HG02870 (cell line): ENCODE data around the gene PABPC1L.

Source experiments
- ATAC-seq: cut with Tn5 transposase; IDR thresholded peaks from one replicate; pipeline ENCODE4 v1.9.1; 2021; ENCODE audit warnings: mild to moderate bottlenecking, moderate library complexity; ENCODE audit not compliant: unreplicated experiment

The PABPC1L gene

DNA sequence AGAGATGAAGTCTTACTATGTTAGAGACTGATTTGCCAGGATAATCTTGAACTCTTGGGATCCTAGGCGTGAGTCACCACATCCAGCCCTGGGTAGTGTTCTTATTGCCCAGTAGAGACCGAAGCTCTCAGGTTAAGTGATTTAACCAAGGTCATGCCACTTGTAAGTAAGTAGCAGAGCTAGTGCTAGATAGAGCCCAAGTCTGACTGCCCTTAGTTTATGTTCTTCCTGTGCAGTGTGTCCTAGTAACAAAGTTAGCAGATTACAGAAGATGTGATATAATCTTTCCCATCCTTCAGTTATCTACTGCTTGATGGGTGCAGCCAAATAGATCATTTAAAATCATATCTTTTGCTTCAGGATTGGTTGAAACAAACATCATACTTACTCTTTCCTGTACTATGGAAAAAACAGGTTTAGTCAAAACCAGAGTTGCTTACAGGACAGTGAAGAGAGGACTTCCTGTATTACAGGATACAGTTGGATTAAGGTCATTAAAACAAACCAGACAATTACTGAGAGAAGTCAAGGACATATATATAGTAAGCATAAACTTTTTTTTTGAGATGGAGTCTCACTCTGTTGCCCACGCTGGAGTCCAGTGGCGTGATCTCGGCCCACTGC lies 9.5 kb upstream of the PABPC1L start:
- ATAC-seq: no peak

DNA sequence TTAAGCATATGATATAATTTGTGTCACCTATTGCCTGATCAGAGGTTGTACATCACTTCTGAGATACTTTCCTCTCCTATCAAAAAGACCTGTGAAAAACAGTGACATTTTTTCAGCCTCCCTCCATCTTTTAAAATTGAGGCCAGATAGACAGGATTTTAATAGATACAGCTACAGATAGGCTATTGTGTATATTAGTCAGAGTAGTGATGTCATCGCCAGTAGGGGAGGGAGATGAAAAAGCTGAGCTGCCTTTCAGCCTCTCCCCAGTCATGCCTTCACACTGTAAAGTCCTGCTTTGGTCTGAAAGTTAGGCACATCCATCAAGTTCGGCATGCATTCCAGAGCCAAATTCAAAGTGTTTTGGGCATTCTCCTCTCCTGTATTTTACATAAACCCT lies 7.9 kb upstream of the PABPC1L start:
- ATAC-seq: no peak

- no peak for ATAC-seq
Observed at GRCh38 chr20:44904377-44904776, 5.5 kb upstream of the PABPC1L start.

DNA sequence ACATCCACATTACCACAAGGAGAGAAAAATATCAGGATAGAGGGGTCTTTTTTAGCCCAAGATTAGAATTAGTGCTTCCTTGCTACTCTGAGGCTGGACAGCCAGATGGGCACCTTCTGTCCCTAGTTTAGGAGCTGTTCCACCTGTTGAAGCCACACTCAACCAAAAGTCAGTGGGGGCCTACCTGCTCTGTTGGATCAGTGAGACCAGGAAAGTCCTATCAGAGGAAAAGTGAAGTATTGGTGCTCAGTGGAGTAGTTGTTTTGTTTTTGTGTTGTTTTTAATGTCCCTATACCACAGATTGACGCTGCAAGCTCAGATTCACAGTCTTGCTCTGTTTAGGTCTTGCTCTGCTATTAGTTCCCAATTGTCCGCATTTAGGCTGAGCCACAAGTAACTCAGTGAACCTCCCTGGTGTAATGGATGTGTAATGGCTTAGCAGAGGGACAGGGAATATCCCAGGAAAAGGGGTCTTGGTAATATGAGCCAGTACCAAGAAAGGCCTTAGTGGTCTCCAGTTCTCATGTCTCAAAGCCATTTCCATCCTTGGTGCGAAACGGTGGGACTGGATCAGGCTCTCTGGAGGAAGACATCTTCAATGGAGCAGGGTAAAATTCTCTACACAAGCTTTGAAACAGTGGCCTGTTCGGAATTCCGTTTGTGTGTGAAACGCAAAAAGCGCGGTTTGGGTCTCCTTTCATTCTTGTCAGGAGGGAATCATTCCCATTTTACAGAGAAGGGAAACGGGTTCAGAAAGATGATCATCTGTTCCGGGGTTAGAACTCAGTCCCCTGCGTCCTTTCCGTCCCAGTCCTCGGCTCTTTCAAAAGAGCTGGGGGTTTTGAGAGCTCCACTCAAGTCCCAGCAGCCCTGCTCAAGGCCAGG lies 631 bp upstream of the PABPC1L start:
- no peak for ATAC-seq

DNA sequence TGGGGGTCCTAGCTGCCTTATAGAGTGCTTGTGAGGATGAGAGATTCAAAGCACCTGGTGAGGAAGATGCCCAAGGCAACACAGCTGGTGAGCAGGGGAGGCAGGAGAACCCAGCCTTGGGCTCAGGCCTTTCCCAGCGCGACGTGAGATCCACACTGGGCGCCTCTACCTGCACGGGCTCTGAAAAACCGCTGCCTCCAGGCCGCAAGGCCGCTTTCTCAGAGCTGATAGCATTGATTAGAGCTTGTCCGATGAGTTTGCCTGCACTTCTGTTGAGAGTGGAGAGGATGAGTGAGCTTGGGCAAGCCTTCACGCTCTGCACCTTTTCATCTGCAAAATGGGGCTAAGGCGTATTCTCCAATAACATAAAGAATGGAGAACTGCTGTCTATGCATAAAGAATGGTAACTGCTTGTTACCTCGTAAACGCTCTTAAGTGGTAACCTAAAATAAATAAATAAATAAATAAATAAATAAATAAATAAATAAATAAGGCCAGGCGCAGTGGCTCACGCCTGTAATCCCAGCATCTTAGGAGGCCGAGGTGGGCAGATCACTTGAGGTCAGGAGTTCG lies 916 bp downstream of the PABPC1L start:
- no peak for ATAC-seq

DNA sequence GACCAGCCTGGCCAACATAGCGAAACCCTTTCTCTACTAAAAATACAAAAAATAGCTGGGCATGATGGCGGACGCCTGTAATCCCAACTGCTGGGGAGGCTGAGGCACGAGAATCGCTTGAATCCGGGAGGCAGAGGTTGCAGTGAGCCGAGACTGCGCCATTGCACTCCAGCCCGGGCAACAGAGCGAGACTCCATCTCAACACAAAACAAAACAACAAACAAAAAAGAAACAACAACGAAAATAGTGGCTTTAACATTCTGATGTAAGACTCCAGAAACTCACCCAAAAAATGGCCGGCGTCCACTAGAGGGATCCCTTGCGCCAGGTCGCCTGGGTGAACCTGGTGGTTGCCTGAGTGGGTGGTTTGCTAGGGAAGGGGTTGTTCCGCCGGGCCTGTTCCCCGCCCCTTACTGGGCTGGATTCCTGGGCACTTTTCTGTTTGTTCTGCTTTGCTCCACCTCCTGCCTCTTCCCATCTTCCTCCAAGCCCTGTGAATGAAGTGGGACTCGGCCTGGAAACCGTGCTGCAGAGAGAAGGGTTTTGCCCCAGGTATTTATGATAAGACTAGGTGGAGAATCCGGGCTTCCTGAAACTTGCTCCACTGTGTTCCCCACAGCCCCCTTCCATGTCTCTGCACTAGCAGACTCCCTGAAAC lies 1.5 kb downstream of the PABPC1L start:
- no peak for ATAC-seq

GRCh38 chr20:44912189-44912588 lies 2.3 kb downstream of the PABPC1L start:
- no peak for ATAC-seq

- no peak for ATAC-seq
Observed at GRCh38 chr20:44914924-44915323, 5.1 kb downstream of the PABPC1L start.

DNA sequence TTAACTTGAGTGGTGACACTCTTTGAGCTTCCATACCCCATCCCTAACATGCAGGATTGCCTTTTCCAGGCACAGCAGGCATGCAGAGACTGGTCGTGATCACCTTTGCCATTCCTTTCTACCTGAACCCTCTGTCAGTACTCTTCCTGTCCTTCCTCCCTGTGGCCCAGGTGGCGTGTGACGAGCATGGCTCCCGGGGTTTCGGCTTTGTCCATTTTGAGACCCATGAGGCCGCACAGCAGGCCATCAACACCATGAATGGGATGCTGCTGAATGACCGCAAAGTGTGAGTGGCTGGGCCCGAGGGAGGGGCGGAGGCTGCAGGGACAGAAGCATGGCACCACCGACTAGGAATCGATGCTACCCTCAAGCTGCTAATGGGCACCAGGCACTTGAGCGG lies 6.7 kb downstream of the PABPC1L start:
- no peak for ATAC-seq

DNA sequence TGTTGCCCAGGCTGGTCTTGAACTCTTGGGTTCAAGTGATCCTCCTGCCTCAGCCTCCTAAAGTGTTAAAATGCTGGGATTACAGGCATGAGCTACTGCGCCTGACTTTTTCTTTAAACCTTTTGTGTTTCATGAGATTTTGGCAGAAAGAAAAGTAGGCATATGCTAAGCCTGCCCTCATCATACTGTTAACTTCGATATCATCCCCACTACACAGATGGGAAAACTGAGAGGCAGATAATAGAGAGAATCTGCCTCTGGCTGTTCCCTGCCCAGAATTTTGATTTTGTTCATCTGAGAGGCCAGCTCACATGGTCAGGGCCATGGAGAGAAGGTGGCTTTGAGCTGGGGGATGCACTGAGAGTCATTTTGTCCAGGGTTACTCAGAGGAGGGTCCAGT lies 7.5 kb downstream of the PABPC1L start:
- no peak for ATAC-seq

- ATAC-seq: no peak
Observed at GRCh38 chr20:44918342-44918741, 8.5 kb downstream of the PABPC1L start.

DNA sequence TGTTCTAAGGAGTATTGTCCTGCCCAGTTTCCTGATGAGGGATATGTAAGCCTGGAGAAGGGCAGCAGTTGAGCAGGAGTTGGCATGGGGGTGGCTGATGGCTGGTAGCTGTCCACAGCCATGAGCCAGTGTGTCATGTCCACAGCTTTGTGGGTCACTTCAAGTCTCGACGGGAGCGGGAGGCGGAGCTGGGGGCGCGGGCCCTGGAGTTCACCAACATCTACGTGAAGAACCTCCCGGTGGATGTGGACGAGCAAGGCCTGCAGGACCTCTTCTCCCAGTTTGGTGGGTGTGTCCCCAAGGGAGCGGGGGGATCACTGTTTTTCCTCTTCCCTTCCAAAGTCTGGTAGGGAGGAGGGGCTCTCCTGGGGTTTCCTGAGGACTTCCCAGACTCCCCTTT lies 8.9 kb downstream of the PABPC1L start:
- no peak for ATAC-seq

GRCh38 chr20:44921447-44921846 lies 11.6 kb downstream of the PABPC1L start:
- no peak for ATAC-seq

DNA sequence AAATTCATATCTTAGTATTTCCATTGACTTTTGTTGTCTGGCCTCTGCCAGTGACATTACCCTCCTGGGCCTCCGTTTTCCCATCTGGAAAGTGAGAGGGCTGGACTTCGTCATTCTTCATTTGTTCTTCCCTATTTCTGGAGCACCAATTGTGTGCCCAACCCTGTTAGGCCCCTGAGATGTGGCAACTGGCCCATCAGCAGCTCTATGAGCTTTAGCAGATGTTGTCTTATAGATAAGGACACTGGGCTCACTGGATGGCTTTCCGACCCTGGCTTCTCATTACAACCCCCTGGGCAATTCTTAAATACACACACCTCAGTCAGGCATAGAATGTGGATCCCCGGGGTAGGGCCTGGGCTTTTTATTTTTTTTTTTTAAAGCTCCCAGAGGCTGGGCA lies 14.7 kb downstream of the PABPC1L start:
- no peak for ATAC-seq

DNA sequence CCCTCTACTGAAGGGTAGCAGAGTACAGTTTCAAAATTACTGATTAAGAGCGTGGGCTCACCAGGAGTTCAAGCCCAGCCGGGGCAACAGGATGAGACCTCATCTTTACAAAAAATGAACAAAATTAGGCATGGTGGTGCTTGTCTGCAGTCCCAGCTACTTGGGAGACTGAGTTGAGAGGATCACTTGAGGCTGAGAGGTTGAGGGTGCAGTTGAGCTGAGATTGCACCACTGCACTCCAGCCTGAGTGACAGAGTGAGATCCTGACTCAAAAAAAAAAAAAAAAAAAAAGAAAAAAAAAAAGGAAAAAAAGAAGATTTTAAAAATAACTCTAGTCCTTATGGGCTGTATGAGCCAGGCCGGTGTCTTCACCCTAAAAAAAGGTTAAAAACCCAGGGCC lies 18.7 kb downstream of the PABPC1L start:
- ATAC-seq: no peak

DNA sequence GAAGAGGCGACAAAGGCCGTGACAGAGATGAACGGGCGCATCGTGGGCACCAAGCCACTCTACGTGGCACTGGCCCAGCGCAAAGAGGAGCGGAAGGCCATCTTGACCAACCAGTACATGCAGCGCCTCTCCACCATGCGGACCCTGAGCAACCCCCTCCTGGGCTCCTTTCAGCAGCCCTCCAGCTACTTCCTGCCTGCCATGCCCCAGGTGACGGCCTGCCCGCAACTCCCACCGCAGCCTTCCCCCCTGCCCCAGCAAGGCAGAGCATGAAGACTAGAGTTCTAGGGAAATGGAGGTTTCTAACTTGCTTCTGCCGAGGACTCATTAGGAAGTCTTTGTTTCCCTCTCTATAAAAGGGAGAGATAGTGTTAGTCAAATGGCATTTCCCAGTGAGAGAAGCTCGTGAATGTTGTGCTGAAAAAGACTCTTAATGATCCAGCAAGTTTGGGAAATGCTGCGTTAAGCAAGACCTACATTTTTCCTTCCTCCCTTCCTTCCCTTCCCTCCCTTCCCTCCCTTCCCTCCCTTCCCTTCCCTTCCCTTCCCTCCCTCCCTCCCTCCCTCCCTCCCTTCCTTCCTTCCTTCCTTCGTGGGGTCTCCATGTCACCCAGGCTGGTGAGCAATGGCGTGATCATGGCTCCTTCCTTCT lies 20.8 kb downstream of the PABPC1L start:
- ATAC-seq: no peak

- no peak for ATAC-seq
Observed at GRCh38 chr20:44931911-44932310, 22.1 kb downstream of the PABPC1L start.

- no peak for ATAC-seq
Observed at GRCh38 chr20:44932916-44933315, 23.1 kb downstream of the PABPC1L start.

GRCh38 chr20:44936510-44936909 lies 26.6 kb downstream of the PABPC1L start:
- ATAC-seq: no peak

DNA sequence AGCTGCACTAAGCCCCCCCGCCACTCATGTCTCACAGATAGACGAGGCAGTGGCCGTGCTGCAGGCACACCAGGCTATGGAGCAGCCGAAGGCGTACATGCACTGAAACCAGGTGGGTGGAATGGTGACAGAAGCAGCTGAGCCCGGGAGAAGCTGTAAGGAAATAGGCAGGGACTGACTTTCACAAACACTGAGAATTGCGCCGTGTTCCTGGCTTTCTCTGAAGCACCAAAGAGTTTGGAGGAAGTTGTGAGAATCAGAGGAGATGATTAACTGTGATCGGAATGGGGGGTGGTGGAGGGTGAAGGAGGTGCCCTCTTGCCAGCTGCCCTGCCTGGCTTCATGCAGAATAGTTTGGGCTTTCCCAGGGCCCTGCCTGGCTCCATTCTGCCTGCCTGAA lies 28.8 kb downstream of the PABPC1L start:
- no peak for ATAC-seq

- no peak for ATAC-seq
Observed at GRCh38 chr20:44941120-44941691, 31.3 kb downstream of the PABPC1L start.
